Adrenal gland (tissue), 12 donors: Measurements from ENCODE around the gene C1orf116. TPM values are rescaled to one million over a fixed set of nuclear protein-coding genes. Genes with fewer than 3 reads are reported as not detected.

ENCODE experiments used
- DNase-seq, 7 donors: peaks; one replicate each; pipeline ENCODE4 v3.0.0-alpha.2; 2019 to 2020
- H3K27ac ChIP-seq, 5 donors: fragments of 200-600 bp; sonication (generic) in 4 of 5; 1 replicate in 3 of 5; 2 replicates in 2 of 5; pipeline versions ENCODE4 v1.5.1 to v1.8.0; 2016 to 2020; ENCODE audit warnings: mild to moderate bottlenecking in 1 of 5
- H3K27me3 ChIP-seq: fragments of 200-600 bp; 2 replicates; pipeline ENCODE4 v1.8.0; 2021
- H3K36me3 ChIP-seq, 2 donors: fragments of 200-600 bp; replicated peaks in 1 of 2; 1 replicate in 1 of 2; 2 replicates in 1 of 2; pipeline versions ENCODE4 v1.5.1 to v1.8.0; 2018 to 2022
- H3K4me1 ChIP-seq, 2 donors: fragments of 200-600 bp; replicated peaks in 1 of 2; 1 replicate in 1 of 2; 2 replicates in 1 of 2; pipeline versions ENCODE4 v1.5.1 to v1.8.0; 2018 to 2021
- H3K4me3 ChIP-seq, 4 donors: fragments of 200-600 bp; sonication (generic) in 3 of 4; one replicate each; pipeline ENCODE4 v1.5.1; 2016 to 2018
- H3K9me3 ChIP-seq, 3 donors: fragments of 200-600 bp; sonication (generic) in 1 of 3; replicated peaks in 1 of 3; 1 replicate in 2 of 3; 2 replicates in 1 of 3; pipeline versions ENCODE4 v1.5.1 to v1.8.0; 2016 to 2021
- CTCF ChIP-seq, 6 experiments: fragments of 450-650 bp in 4 of 6; fragments of 200-600 bp in 2 of 6; sonication (generic) in 1 of 6; IDR thresholded peaks; 1 replicate in 5 of 6; 2 replicates in 1 of 6; pipeline versions ENCODE4 v1.5.1 to v1.8.0; 2016 to 2021; ENCODE audit warnings: antibody characterized with exemption in 6 of 6, mild to moderate bottlenecking in 2 of 6, moderate library complexity in 1 of 6
- POLR2A ChIP-seq, 2 donors: fragments of 450-650 bp; IDR thresholded peaks; one replicate each; pipeline ENCODE4 v1.6.1; 2017; ENCODE audit warnings: antibody characterized with exemption in 2 of 2, mild to moderate bottlenecking in 2 of 2, moderate library complexity in 1 of 2
- WGBS, 4 donors: extraction: QIAGEN DNeasy Blood & Tissue Kit in 2 of 4; methylation state at CpG; one replicate each; pipeline versions ENCODE4 v1.1.5 to v1.1.7; 2013 to 2017; 5-methylcytosine and 5-hydroxymethylcytosine counted together
- intact Hi-C, 2 donors: fragments of 100-400 bp; cut with DNase I; formaldehyde crosslinking; loops; one replicate each; pipeline versions ENCODE4 v1.14.1 to v1.15.0; 2022 to 2023
- polyA plus RNA-seq, 3 donors: library from polyadenylated mRNA; stranded (reverse); fragments of 200-250 nt in 2 of 3; fragments of 350-450 nt in 1 of 3; fragmentation: Illumina TruSeq in 1 of 3; extraction: RNeasy Lipid Tissue Mini Kit (QIAGEN cat#74804) in 1 of 3; gene quantifications; one replicate each; pipeline ENCODE4 v1.2.3, GENCODE V29; 2013 to 2014
- total RNA-seq, 9 donors: library from RNA; depleted of rRNA in 4 of 9; stranded (reverse); fragments of >200 nt in 4 of 9; fragments of 120-200 nt in 1 of 9; fragmentation: NEBNext Ultra II Directional in 1 of 9; extraction: Animal tissue kit (Norgen Biotek cat#: 25700) in 1 of 9; gene quantifications; one replicate each; pipeline versions ENCODE4 v1.1.0 to v1.2.4, GENCODE V29; 2013 to 2023
- donor health status: healthy with polysubstance abuse.
- donor health status: Bipolar disorder and iron deficiency.
- donor health status: DM: yes; HTN: yes; CAD: no.
- donor health status: DM: no; HTN: no; CAD: no.
- donor health status: DM: no; HTN: no; CAD: no.
- donor health status: DM: yes; HTN: yes; CAD: no.

The C1orf116 gene
- total and polyA plus RNA-seq, 12 donors: 0.11 to 3.7 (median 0.96) TPM

DNA sequence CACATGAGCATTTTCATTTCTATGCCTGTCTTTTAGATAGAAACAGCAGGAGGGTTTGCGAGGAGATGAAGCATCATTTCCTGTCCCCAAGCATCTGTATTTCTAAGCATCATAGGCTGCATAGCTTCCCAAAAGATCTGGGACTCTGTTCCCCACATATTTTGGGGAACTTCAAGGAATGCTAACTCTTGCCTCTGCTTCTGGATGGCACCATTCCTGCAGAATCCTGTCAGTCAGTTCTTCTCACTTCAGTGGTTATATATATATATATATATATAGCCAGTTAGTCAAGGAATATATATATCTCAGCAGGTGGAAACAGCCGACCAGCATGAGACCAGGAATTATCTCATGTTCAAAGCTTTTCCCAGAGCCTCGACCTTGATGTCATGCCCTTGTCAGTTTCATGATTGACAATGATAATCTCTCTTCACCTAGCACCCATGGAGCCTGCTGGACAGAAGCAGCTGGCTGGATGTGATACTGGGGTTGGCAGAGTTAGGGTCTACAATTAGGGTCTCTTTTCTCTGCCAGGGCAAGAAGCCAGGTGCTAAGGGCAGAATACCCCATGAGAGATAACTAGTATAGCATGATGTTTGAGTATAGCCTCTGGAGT, 22.9 kb upstream of the C1orf116 start:
- Histone ChIP-seq H3K27me3 (no peaks in the 10 kb centered on the region), H3K4me1 (peaks cover 0 to 24% of the 10 kb centered on the region in 2 donors), H3K4me3 (no peak overlapping the region), H3K9me3 (no peaks in the 10 kb centered on the region), H3K36me3 (no peaks in the 10 kb centered on the region), H3K27ac (no peak overlapping the region)
- no peak for DNase-seq
- 55 to 67% (median 64%) methylated on average over 3 of the region's 3 CpGs for WGBS, 4 donors
- intact Hi-C loops: no loop called here
- TF ChIP-seq POLR2A (IDR thresholded peaks at IDR 0.05) (no peak), CTCF (IDR thresholded peaks at IDR 0.05) (no peak)

- no peak overlapping the region for H3K4me3 ChIP-seq
- no peak for TF ChIP-seq POLR2A (IDR thresholded peaks at IDR 0.05)
- no peak for TF ChIP-seq CTCF (IDR thresholded peaks at IDR 0.05)
- intact Hi-C loops: no loop called here
- no peaks in the 10 kb centered on the region for H3K27me3 ChIP-seq
- WGBS, 4 donors: 56 to 73% (median 69%) methylated on average over 2 of the region's 2 CpGs
- DNase-seq: no peak
- no peaks in the 10 kb centered on the region for H3K9me3 ChIP-seq
- H3K4me1 ChIP-seq: peaks cover 3 to 31% of the 10 kb centered on the region in 2 donors
- no peaks in the 10 kb centered on the region for H3K36me3 ChIP-seq
- H3K27ac ChIP-seq: no peak overlapping the region
These were observed 21.9 kb upstream of the C1orf116 start for GRCh38 chr1:207054491-207054890.

DNA sequence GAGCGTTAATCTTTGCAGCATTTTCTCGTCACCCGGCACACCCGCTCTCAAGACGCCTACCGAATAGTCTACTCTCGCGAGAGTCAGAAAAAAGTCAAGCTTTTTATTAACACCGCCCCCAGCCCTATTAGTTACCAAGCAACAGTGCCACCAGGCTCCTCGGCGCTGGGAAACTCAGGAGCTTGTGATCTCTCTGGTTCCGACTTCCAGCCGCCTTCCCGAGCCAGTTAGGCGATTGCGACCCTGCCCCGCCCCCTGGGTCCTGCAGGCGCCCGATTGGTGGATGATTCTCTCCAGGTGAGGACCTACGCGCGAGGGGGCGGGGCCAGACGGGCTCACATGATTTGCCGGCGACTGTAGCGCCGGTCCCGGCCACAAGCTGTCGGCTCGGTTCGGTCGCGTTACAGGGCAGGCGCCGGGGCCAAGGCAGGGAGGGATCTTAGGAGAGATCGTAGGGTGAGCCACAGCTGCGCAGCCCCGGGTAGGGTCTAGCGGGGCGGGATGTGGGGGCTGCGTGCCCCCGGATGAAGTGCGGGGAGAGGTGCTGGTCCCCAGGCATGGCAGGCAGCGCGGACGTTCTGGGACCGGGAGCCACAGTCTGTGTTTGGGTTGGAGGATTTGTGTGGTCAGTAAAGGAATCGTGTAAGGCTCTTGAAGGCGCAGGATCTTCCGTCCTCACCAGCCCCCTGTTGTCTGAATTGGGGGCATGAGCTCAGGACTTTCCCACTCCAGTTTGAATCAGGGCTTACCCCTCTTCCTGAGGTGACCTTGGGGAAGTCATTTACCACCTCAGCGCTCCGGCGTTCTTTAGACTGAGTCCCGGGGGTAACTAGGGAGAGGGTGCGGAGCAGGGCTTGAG, 20.6 kb upstream of the C1orf116 start, which contains the start of gene PFKFB2:
PFKFB2 (plus strand) TSS at position 365 of the 859 bp plus-strand sequence. CDS start 1,443 bp downstream, outside the sequence.
- peak within 1 kb of the TSS; percentile 70 to 95 (median 92) for H3K27ac ChIP-seq
- 1 to 7% (median 3%) methylated on average over 17 to 56 of the region's 56 CpGs for WGBS, 4 donors
- intact Hi-C loops: no loop called here
- TF ChIP-seq CTCF (IDR thresholded peaks at IDR 0.05): peak in 4 of 6 experiments; percentile 45 to 69 (median 55)
- TF ChIP-seq POLR2A (IDR thresholded peaks at IDR 0.05): peak; percentile 90 to 98
- H3K36me3 ChIP-seq: peaks cover 0 to 10% of the 10 kb centered on the region in 2 donors
- H3K9me3 ChIP-seq: no peaks in the 10 kb centered on the region
- no peaks in the 10 kb centered on the region for H3K27me3 ChIP-seq
- H3K4me1 ChIP-seq: peaks cover 7 to 44% of the 10 kb centered on the region in 2 donors
- DNase-seq: peak; percentile 99 to 100 (median 100)
- H3K4me3 ChIP-seq: peak within 1 kb of the TSS; percentile 10 to 81 (median 72)

DNA sequence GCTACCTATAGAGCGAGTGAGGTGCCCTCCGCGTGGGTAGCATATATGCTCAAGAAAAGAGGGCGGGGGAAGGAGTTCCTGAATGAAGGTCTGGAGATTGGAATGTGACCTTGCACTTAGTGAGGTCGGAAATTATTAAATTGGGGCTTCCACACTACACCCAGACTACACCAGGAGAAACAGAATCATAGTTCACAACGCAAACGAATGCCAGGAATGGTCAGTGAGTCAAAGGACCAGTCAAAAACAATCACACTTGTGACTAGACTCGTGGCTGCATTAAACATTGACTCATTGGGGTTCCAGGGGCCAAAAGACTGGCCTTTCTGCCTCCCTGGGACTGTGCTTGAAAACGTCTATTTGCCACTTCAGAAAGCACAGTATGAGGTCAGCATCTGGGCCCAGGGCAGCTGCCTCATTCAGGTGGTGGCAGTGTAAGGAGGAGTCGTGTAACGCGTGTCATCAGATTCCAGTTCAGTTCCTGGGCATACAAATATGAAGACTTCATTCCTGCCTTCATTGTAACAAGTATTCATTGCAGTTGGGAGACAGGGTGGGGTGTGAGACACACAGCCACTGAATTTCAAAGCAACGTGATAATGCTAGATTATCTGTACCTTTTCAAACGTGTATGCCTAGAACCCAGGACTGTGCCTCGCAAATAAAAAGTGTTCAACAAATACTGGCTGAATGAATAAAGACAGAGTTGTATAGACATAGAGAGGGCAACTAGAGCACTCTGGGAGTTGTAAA, 18.8 kb upstream of the C1orf116 start, which contains the start of gene YOD1:
YOD1 (minus strand) TSS at position 18 of the 753 bp plus-strand sequence. CDS start 178 bp downstream, outside the sequence.
- H3K27ac ChIP-seq: peak within 1 kb of the TSS; percentile 86 to 95 (median 92)
- peaks cover 7 to 62% of the 10 kb centered on the region in 2 donors for H3K4me1 ChIP-seq
- intact Hi-C loops: no loop called here
- peak; percentile 32 to 73 (median 60) for DNase-seq
- TF ChIP-seq CTCF (IDR thresholded peaks at IDR 0.05) (no peak), POLR2A (IDR thresholded peaks at IDR 0.05) (peak in 1 of 2 donors; percentile 42)
- no peaks in the 10 kb centered on the region for H3K27me3 ChIP-seq
- H3K9me3 ChIP-seq: no peaks in the 10 kb centered on the region
- WGBS, 4 donors: 34 to 53% (median 49%) methylated on average over 15 of the region's 15 CpGs
- peaks cover 0 to 10% of the 10 kb centered on the region in 2 donors for H3K36me3 ChIP-seq
- H3K4me3 ChIP-seq: peak within 1 kb of the TSS; percentile 39 to 80 (median 65)
